HG02571 (cell line): ENCODE results near the gene NKX6-2.
"Not testable (repeated sequence)": the region's sequence is repeated elsewhere in the genome, so short reads cannot be mapped to it uniquely, and the experiment has no call there.

ENCODE experiments used
- ATAC-seq: cut with Tn5 transposase; IDR thresholded peaks from one replicate; pipeline ENCODE4 v1.9.1; 2021; ENCODE audit warnings: mild to moderate bottlenecking, moderate library complexity; ENCODE audit not compliant: unreplicated experiment

Gene NKX6-2

DNA sequence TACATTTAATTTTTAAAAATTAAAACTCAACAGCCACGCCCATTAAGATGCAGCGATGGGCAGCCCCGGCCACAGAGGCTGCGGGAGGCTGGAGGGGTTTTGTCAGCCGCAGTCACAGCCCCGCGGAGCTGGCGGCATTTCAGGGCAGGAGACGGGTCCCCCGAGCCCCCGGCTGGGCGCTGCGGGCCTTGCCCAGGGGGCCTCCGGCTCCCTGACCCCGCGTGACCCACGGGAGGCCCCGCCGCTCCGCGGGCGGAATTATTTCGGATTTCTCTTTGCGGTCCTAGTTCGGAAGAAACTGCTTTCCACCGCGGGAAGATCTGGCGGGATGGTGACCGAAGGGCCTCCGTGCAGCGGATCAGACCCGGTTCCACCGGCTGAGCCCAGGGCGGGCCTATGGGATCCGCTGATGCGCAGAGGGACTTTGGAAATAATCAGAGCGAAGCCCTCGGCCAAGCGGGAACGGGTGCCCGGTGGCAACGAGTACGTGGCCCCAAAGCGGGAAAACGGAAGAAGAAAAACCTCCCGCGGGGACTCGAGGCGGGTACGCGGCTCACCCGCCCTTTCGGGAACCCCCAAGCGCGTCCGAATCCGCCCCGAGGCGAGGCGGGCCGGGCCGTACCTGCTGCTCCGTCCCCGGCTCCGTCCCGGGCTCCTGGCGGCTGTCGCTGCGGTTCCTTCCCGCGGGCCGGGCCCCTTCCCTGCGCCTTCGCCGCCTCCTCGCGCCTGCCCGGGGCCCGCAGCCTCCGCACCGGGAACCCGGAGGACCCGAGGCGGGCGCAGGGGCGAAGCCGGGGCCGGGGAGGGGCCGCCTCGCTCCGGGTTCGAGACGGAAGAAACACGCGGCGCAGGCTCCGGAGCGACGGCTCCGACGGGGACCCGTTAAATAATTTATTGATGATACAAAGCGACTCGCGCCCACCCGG lies 1.7 kb downstream of the NKX6-2 start:
- no peak for ATAC-seq

GRCh38 chr10:132783165-132783939 lies 2.6 kb downstream of the NKX6-2 start:
- no peak for ATAC-seq

- no peak for ATAC-seq
Observed at GRCh38 chr10:132781556-132781955, 4.4 kb downstream of the NKX6-2 start.

DNA sequence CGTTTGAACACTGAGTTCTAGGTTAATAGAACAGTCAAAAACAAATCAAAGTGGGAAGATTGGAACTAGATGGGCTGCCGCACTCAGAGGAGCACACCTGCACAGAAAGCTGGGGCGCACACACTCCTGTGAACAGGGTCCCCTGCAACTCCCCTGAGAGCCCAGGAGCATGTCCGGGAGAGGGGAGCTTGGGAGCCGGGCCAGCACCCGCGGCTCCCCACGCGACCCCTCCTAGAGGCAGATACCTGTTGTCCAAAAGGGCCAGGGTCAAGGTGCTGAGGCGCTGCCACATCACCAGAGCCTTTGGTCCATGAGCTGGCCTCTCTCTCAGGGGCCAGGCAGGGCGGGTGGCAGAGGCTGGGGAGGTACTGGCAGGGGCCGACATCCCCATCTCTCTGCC lies 5.6 kb downstream of the NKX6-2 start:
- no peak for ATAC-seq

DNA sequence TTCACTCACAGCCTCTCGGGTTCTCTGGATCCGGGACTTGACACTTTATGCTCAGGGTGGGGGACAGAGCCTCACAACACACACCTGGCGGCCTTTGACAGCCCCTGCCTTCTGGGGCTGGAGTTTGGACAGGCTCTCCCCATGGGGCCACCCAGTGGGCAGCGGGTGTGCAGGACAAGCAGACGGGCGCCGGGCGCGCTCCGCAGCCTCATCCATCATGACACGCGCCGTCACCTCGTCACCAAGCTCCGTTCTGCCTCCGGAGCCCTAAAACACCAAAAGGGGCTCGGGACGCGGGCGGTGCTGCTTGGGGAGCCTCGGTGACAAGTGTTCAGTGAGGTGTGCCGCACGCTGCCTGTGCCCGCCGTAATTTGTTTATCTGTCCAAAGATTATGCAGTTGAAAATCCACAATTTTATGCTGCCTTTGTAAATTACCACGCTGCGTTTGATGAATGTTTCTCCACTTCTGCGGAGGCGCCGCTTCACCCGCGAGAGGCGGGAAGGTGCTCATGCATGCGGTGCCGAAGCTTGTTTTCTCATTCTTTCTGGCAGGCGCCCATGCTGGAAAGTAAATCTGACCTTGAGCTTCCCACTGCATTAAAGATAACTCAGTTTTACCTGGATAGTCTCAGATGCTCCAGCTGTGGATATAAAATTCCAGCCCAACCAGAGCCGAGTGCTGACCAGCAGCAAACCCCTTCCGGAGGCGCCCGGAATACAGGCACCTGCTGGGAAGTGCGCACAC lies 6.2 kb downstream of the NKX6-2 start:
- no peak for ATAC-seq

- ATAC-seq, result no peak
Observed at GRCh38 chr10:132777441-132777840, 8.5 kb downstream of the NKX6-2 start.

DNA sequence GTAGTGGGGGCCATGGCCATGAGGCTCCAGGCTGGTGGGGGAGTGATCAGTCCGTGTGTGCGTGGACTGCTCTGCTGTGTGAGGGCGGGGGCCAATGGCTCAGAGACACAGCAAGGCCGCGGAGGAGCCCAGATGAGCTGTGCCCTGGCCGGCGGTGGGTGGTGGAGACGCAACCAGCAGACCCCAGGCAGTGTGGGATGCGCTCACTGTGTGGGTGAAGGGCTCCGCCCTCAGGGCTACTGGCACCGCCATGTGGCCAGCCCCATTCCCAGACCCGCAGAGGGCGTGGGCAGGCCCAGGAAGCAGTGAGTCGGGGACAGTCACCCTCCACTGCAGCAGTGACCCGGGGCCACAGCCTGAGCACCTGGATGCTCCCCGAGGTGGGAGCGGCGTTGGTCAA lies 9.1 kb downstream of the NKX6-2 start:
- ATAC-seq, result no peak

DNA sequence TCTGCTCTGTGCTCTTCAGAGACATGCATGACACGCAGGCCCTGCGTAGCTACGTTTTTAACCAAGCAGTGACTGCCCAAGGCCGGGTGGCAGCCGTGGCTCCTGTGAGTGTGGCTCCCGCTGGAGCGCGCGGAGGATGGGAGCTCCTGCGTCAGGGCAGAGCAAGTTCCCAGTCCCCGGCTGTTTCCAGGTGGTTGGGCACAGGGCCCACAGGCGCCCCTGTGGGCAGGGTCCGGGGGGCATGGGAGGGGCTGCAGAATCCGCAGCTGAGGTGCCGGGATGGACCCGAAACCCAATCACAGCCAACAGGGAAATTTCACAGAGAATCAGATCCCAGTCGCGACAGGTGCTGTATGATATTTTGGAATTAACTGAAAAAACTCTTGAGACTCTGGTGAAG lies 9.8 kb downstream of the NKX6-2 start:
- ATAC-seq, result no peak

- no peak for ATAC-seq
Observed at GRCh38 chr10:132774902-132775863, 10.8 kb downstream of the NKX6-2 start.

GRCh38 chr10:132774181-132774901 lies 11.6 kb downstream of the NKX6-2 start:
- no peak for ATAC-seq

GRCh38 chr10:132772816-132773215 lies 13.1 kb downstream of the NKX6-2 start:
- not testable (repeated sequence) for ATAC-seq

GRCh38 chr10:132770061-132771021 lies 15.6 kb downstream of the NKX6-2 start:
- no peak for ATAC-seq

- no peak for ATAC-seq
Observed at GRCh38 chr10:132768346-132769248, 17.4 kb downstream of the NKX6-2 start.

GRCh38 chr10:132766291-132766690 lies 19.7 kb downstream of the NKX6-2 start:
- no peak for ATAC-seq

GRCh38 chr10:132765435-132765834 lies 20.5 kb downstream of the NKX6-2 start:
- ATAC-seq, result no peak

DNA sequence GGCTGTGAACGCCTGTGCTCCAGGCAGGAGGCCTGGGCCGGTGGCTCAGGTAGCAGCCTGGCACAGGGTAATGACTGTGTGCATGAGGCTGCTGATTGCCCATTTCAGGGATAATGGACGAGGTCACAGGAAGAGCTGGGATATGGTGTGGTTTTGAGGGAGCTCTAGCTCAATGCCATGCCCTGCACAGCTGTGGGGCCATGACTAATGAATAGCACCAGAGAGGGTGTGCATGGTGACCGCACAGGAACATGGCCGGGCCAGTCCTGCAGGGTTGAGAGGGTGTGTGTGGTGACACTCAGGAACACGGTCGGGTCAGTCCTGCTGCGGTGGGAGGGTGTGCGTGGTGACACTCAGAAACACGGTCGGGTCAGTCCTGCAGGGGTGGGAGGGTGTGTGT lies 21.8 kb downstream of the NKX6-2 start:
- ATAC-seq, result no peak

DNA sequence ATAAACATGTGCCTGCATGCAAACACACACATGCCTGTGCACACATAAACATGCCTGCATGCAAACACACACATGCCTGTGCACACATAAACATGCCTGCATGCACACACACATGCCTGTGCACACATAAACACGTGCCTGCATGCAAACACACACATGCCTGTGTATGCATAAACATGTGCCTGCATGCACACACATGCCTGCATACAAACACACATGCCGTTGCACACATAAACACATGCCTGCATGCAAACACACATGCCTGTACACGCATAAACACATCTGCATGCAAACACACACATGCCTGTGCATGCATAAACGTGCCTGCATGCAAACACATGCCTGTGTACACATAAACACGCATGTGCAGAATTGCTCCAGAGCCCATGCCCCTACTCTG lies 22.4 kb downstream of the NKX6-2 start:
- no peak for ATAC-seq
